Prostate gland (tissue), 2 donors: ENCODE measurements around the gene ZNF502. TPM values are rescaled to one million over a fixed set of nuclear protein-coding genes. Genes with fewer than 3 reads are reported as not detected.
"Not testable (repeated sequence)": the region's sequence is repeated elsewhere in the genome, so short reads cannot be mapped to it uniquely, and the experiment has no call there.

ENCODE experiments used
- DNase-seq: peaks from one replicate; pipeline ENCODE4 v3.0.0-alpha.2; 2019; ENCODE audit warnings: low spot score
- H3K27ac ChIP-seq, 2 donors: fragments of 200-600 bp; sonication (generic); 2 replicates each; pipeline ENCODE4 v1.5.1; 2017 to 2019
- H3K27me3 ChIP-seq: fragments of 200-600 bp; sonication (generic); replicated peaks from 2 replicates; pipeline ENCODE4 v1.5.1; 2019; ENCODE audit not compliant: insufficient read depth
- H3K36me3 ChIP-seq, 2 donors: fragments of 200-600 bp; sonication (generic); 1 replicate in 1 of 2; 2 replicates in 1 of 2; pipeline versions ENCODE4 v1.5.1 to v1.8.1; 2017 to 2019
- H3K4me1 ChIP-seq: fragments of 200-600 bp; sonication (generic); replicated peaks from 2 replicates; pipeline ENCODE4 v1.5.1; 2019
- H3K4me3 ChIP-seq, 2 donors: fragments of 200-600 bp; sonication (generic); 2 replicates each; pipeline ENCODE4 v1.5.1; 2017 to 2019
- H3K9me3 ChIP-seq: fragments of 200-600 bp; sonication (generic); 2 replicates; pipeline ENCODE4 v1.5.1; 2017
- POLR2A ChIP-seq: fragments of 450-650 bp; IDR thresholded peaks from one replicate; pipeline ENCODE4 v1.6.1; 2016; ENCODE audit warnings: antibody characterized with exemption, mild to moderate bottlenecking
- POLR2AphosphoS5 ChIP-seq: sonication (generic); formaldehyde crosslinking; IDR thresholded peaks from one replicate; pipeline ENCODE4 v1.6.1; 2017; ENCODE audit warnings: antibody characterized with exemption
- WGBS: methylation state at CpG from one replicate; pipeline ENCODE4 v1.1.5; 2018; 5-methylcytosine and 5-hydroxymethylcytosine counted together
- intact Hi-C: fragments of 100-400 bp; cut with DNase I; formaldehyde crosslinking; loops from one replicate; pipeline ENCODE4 v1.14.2; 2022
- total RNA-seq, 2 donors: library from RNA; depleted of rRNA; stranded (reverse); fragments of >200 nt; gene quantifications; one replicate each; pipeline ENCODE4 v1.1.0, GENCODE V29; 2016
- TF ChIP-seq, protein P1 (sequence below), 4 experiments: fragments of 200-600 bp in 2 of 4; fragments of 450-650 bp in 2 of 4; sonication (generic) in 2 of 4; IDR thresholded peaks; 1 replicate in 3 of 4; 2 replicates in 1 of 4; pipeline ENCODE4 v1.5.1; 2016 to 2019; ENCODE audit warnings: antibody characterized with exemption in 4 of 4, mild to moderate bottlenecking in 2 of 4, moderate library complexity in 2 of 4

The ZNF502 gene
- 1 to 10 TPM; 6.5 to 9.6 TPM for total RNA-seq

DNA sequence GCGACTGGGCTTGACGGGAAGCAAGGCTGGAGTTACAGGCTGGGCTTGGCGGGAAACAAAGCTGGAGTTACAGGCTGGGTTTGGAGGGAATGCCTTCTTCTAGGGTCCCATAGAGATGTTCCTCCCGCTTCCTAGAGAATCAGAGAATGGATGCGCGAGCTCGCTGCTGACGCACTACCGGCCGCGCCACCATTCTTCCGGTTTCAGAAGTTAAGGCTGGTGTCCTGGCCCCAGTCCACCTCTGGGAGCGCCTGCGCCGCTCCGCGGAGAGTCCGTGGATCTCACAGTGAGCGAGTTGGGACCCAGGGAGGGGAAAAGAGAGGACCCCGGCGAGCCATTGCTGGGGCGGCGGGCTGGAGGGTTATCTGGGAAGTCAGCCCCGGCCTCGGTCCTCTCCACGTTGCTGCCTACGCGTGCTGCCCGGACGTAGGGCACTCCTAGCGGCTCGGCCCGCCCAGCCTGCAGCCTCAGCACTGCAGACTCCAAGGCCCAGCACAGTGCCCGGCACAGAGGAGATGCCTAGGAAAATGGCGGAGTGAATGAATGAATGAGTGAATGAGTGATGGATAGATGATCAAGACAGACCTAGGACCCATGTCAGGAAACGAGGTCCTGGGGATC lies at the start of gene ZNF502:
Gene ZNF502 (plus strand): TSS at position 206 of the 621 bp plus-strand sequence. CDS start 7,602 bp downstream, outside the sequence.
- under 1% methylated on average over 36 of the region's 36 CpGs for WGBS
- Histone ChIP-seq H3K27ac (peak within 1 kb of the TSS; percentile 53 to 75), H3K27me3 (no peaks in the 10 kb centered on the region), H3K4me1 (no peaks in the 10 kb centered on the region), H3K36me3 (no peaks in the 10 kb centered on the region), H3K9me3 (no peaks in the 10 kb centered on the region), H3K4me3 (peak within 1 kb of the TSS; percentile 73 to 75)
- TF ChIP-seq POLR2AphosphoS5 (peak; percentile 90), POLR2A (no peak)
- TF ChIP-seq, protein P1, sequence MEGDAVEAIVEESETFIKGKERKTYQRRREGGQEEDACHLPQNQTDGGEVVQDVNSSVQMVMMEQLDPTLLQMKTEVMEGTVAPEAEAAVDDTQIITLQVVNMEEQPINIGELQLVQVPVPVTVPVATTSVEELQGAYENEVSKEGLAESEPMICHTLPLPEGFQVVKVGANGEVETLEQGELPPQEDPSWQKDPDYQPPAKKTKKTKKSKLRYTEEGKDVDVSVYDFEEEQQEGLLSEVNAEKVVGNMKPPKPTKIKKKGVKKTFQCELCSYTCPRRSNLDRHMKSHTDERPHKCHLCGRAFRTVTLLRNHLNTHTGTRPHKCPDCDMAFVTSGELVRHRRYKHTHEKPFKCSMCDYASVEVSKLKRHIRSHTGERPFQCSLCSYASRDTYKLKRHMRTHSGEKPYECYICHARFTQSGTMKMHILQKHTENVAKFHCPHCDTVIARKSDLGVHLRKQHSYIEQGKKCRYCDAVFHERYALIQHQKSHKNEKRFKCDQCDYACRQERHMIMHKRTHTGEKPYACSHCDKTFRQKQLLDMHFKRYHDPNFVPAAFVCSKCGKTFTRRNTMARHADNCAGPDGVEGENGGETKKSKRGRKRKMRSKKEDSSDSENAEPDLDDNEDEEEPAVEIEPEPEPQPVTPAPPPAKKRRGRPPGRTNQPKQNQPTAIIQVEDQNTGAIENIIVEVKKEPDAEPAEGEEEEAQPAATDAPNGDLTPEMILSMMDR (IDR thresholded peaks at IDR 0.05) = peak in 2 of 4 experiments; percentile 58 to 59
- intact Hi-C loops = loop anchor here (1.0 to 10.0 kb wide), 4 partner anchors 17 to 388 kb away; partner anchors contain the start of genes KIAA1143, KIF15 and ZNF501
- DNase-seq = peak; percentile 88

GRCh38 chr3:44665173-44665572 lies 47.3 kb upstream of the ZNF502 start:
- intact Hi-C loops = no loop called here
- TF ChIP-seq POLR2A = no peak
- TF ChIP-seq, protein P1 (IDR thresholded peaks at IDR 0.05) = no peak
- DNase-seq = no peak
- Histone ChIP-seq H3K9me3 (no peaks in the 10 kb centered on the region), H3K27me3 (no peaks in the 10 kb centered on the region), H3K27ac (no peak overlapping the region), H3K4me3 (no peak overlapping the region), H3K36me3 (no peaks in the 10 kb centered on the region), H3K4me1 (no peaks in the 10 kb centered on the region)
- WGBS = 97% methylated on average over 3 of the region's 3 CpGs

- DNase-seq = no peak
- 95% methylated on average over 4 of the region's 4 CpGs for WGBS
- no peak overlapping the region for H3K27ac ChIP-seq
- intact Hi-C loops = no loop called here
- TF ChIP-seq POLR2A (no peak), POLR2AphosphoS5 (no peak)
- TF ChIP-seq, protein P1 (IDR thresholded peaks at IDR 0.05) = no peak
- no peaks in the 10 kb centered on the region for H3K36me3 ChIP-seq
- H3K4me1 ChIP-seq = no peaks in the 10 kb centered on the region
- H3K9me3 ChIP-seq = no peaks in the 10 kb centered on the region
- H3K27me3 ChIP-seq = no peaks in the 10 kb centered on the region
- H3K4me3 ChIP-seq = no peak overlapping the region
These were observed 46.1 kb upstream of the ZNF502 start for GRCh38 chr3:44666346-44666745.

DNA sequence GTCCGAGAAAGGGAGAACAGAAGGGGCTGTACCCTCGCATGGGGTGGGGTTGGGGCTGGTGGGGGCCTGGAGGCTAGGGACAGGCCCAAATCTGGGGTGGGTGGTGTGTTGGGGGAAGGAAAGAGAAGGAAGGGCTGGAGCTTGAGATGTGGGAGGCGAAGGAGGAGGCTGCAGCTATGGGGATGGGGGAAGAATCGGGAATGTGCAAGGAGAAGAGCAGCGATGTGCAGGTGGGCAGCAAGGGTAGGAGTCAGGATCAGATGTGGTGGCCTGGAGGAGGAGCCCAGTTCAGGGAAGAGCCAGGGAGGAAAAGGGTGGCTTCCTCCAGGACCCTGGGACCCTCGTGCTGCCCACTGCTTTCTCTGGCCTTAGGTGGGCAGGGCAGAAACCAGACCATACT lies 42.7 kb upstream of the ZNF502 start:
- Histone ChIP-seq H3K27me3 (no peaks in the 10 kb centered on the region), H3K4me3 (no peak overlapping the region), H3K36me3 (no peaks in the 10 kb centered on the region), H3K4me1 (no peaks in the 10 kb centered on the region), H3K27ac (no peak overlapping the region), H3K9me3 (no peaks in the 10 kb centered on the region)
- TF ChIP-seq POLR2A = no peak
- TF ChIP-seq, protein P1 (IDR thresholded peaks at IDR 0.05) = no peak
- TF ChIP-seq POLR2AphosphoS5 = no peak
- DNase-seq = no peak
- intact Hi-C loops = no loop called here
- 94% methylated on average over 6 of the region's 6 CpGs for WGBS

DNA sequence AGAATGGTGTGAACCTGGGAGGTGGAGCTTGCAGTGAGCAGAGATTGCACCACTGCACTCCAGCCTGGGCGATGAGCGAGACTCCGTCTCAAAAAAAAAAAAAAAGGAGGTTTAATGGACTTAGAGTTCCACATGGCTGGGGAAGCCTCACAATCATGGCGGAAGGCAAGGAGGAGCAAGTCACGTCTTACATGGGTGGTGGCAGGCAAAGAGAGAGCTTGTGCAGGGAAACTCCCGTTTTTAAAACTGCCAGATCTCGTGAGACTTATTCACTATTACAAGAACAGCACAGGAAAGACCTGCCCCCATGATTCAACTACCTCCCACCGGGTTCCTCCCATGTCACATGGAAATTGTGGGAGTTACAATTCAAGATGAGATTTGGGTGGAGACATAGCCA lies 39.0 kb upstream of the ZNF502 start:
- H3K27ac ChIP-seq, intact Hi-C loops, H3K4me1 ChIP-seq, H3K36me3 ChIP-seq, H3K27me3 ChIP-seq, H3K4me3 ChIP-seq, DNase-seq, H3K9me3 ChIP-seq: not testable (repeated sequence)
- 91% methylated on average over 8 of the region's 8 CpGs for WGBS
